Activated T-cell treated with anti-CD3 and anti-CD28 coated beads for 4 hours (primary cell): ENCODE measurements around the gene PLA2G6.

Experiments used
- DNase-seq: peaks from one replicate; pipeline ENCODE4 v3.0.0-alpha.2; 2020

Gene PLA2G6

DNA sequence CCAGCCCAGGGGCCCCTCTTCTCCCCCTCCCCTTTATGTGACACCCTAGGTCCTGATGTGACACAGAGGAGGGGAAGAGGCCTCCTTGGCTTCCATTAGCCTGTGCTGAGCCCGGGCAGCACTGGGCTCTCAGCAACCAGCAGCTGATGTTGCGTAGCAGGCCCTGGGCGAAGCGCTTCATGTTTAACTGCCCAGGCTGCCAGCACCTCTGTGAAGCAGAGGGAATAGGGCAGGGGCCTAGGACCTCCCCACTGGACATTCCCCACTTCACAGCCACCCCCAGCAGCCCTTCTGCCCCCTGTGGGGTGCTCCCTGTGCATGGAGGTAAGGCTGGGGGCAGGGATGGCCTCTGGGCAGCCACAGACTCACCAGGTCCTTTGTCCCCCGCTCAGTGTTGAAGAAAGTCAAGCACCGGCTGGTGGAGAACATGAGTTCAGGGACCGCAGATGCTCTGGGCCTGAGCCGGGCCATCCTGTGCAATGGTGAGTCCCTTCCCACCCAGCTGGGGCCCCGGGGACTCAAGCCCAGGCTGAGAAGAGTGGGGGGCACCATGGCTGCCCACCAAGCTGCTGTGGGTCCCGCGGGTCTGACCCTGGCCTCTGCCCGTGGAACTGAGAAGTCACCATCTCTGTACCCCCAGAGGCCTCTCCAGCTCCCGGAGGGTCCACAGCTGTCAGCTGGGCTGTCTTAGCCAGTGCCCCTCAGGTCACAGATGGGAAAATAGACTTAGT lies 112.8 kb downstream of the PLA2G6 start:
- no peak for DNase-seq

GRCh38 chr22:38067761-38068360 lies 113.8 kb downstream of the PLA2G6 start:
- DNase-seq: no peak

- DNase-seq: no peak
Measured at GRCh38 chr22:38067028-38067415, 114.6 kb downstream of the PLA2G6 start.

DNA sequence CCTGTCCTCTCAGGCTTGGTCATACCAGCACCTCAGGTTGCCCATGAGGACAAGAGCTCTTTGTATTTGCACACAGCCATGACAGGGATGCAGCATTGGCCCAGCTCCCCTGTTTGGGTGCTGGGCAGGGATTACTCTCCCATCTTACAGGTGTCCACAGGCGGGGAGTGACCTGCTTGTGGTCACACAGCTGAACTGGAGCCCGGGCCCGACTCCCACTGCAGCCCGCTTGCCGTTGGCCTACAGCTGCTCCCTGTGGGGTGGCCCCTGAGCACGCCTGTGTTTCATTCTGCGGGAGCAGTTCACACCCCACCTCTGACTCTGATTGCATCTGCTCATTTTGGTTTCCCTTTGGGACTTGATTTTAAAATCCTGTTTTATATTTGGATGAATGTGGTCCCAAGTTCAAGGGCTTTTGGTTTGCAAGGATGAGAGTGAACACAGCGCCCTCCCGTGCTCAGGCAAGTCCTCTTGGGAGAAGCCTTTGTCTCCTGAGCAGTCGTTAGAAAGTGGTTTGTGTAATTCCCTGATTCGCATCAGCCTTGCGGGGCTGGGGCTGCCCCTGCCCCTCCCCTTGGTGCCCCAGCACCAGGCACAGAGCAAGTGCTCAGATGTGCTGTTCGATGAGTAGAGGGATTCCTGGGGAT lies 115.1 kb downstream of the PLA2G6 start:
- DNase-seq: no peak

GRCh38 chr22:38065539-38065938 lies 116.1 kb downstream of the PLA2G6 start:
- no peak for DNase-seq

GRCh38 chr22:38062791-38063190 lies 118.8 kb downstream of the PLA2G6 start:
- DNase-seq: no peak
